SK-N-MC (cell line): Measurements from ENCODE around the gene CHST3.

ENCODE experiments used
- DNase-seq: peaks from one replicate; pipeline ENCODE4 v3.0.0-alpha.2; 2011; ENCODE audit warnings: low read depth, low spot score
- H3K27ac ChIP-seq: fragments of 200-600 bp; sonication (generic); 2 replicates; pipeline ENCODE4 v1.5.1; 2016; ENCODE audit warnings: mixed run types
- H3K36me3 ChIP-seq: fragments of 200-600 bp; sonication (generic); 2 replicates; pipeline ENCODE4 v1.6.1; 2017; ENCODE audit warnings: antibody characterized with exemption, low read length, mixed read lengths; ENCODE audit not compliant: insufficient read depth
- H3K4me3 ChIP-seq: fragments of 200-600 bp; sonication (generic); 2 replicates; pipeline ENCODE4 v1.5.1; 2016
- H3K9ac ChIP-seq: fragments of 200-600 bp; sonication (generic); 2 replicates; pipeline ENCODE4 v1.8.0; 2017; ENCODE audit warnings: mixed run types, mixed read lengths; ENCODE audit not compliant: insufficient read length
- H3K9me3 ChIP-seq: fragments of 200-600 bp; sonication (generic); 2 replicates; pipeline ENCODE4 v1.6.1; 2017; ENCODE audit warnings: low read depth, mild to moderate bottlenecking, antibody characterized with exemption, low read length, moderate library complexity, mixed read lengths
- EZH2 ChIP-seq: fragments of 200-600 bp; sonication (generic); IDR thresholded peaks from one replicate; pipeline ENCODE4 v1.6.1; 2017; ENCODE audit warnings: antibody characterized with exemption
- FOXP2 ChIP-seq: optimal IDR thresholded peaks from 2 replicates; pipeline ENCODE3; 2011; ENCODE audit warnings: mild to moderate bottlenecking, moderate library complexity; ENCODE audit not compliant: insufficient read depth; ENCODE audit errors: extremely low read length, control extremely low read depth
- POLR2AphosphoS5 ChIP-seq: IDR thresholded peaks from 2 replicates; pipeline ENCODE4 v1.6.1; 2012; ENCODE audit warnings: mild to moderate bottlenecking, low read depth, low read length, borderline replicate concordance

The CHST3 gene

GRCh38 chr10:71999360-72000072, 35.3 kb downstream of the CHST3 start:
- TF ChIP-seq EZH2 (no peak), POLR2AphosphoS5 (no peak), FOXP2 (no peak)
- Histone ChIP-seq H3K27ac (peak overlapping the region; percentile 64; the same call in 1 of the 2 replicates), H3K36me3 (no peaks in the 10 kb centered on the region), H3K9me3 (no peaks in the 10 kb centered on the region), H3K4me3 (no peak overlapping the region; the same call in 1 of the 2 replicates), H3K9ac (no peak overlapping the region)
- no peak for DNase-seq

- Histone ChIP-seq H3K27ac (peak overlapping the region; percentile 64; the same call in 1 of the 2 replicates), H3K36me3 (no peaks in the 10 kb centered on the region), H3K4me3 (no peak overlapping the region), H3K9me3 (no peaks in the 10 kb centered on the region), H3K9ac (no peak overlapping the region)
- no peak for DNase-seq
- no peak for TF ChIP-seq FOXP2
- TF ChIP-seq POLR2AphosphoS5: no peak
- no peak for TF ChIP-seq EZH2
Observed at GRCh38 chr10:72000073-72001032, 36.2 kb downstream of the CHST3 start.

- H3K9me3 ChIP-seq: no peaks in the 10 kb centered on the region
- DNase-seq: no peak
- no peak overlapping the region for H3K27ac ChIP-seq
- no peak overlapping the region for H3K4me3 ChIP-seq
- TF ChIP-seq POLR2AphosphoS5: no peak
- no peak for TF ChIP-seq EZH2
- no peak for TF ChIP-seq FOXP2
- no peak overlapping the region for H3K9ac ChIP-seq
- no peaks in the 10 kb centered on the region for H3K36me3 ChIP-seq
Observed at GRCh38 chr10:72001033-72001395, 36.8 kb downstream of the CHST3 start.

- no peak for DNase-seq
- H3K4me3 ChIP-seq: no peak overlapping the region
- TF ChIP-seq EZH2: no peak
- no peak for TF ChIP-seq FOXP2
- no peak for TF ChIP-seq POLR2AphosphoS5
- H3K27ac ChIP-seq: no peak overlapping the region
- H3K9ac ChIP-seq: no peak overlapping the region
- H3K36me3 ChIP-seq: no peaks in the 10 kb centered on the region; the same call in 1 of the 2 replicates
- no peaks in the 10 kb centered on the region for H3K9me3 ChIP-seq
Observed at GRCh38 chr10:72002354-72003295, 38.4 kb downstream of the CHST3 start.

- no peak overlapping the region for H3K9ac ChIP-seq
- no peaks in the 10 kb centered on the region for H3K9me3 ChIP-seq
- H3K36me3 ChIP-seq: no peaks in the 10 kb centered on the region; the same call in 1 of the 2 replicates
- TF ChIP-seq EZH2 (no peak), FOXP2 (no peak), POLR2AphosphoS5 (no peak)
- no peak for DNase-seq
- H3K27ac ChIP-seq: no peak overlapping the region
- H3K4me3 ChIP-seq: no peak overlapping the region
Observed at GRCh38 chr10:72006026-72006425, 41.8 kb downstream of the CHST3 start.

GRCh38 chr10:72007246-72007892, 43.2 kb downstream of the CHST3 start:
- H3K36me3 ChIP-seq: no peaks in the 10 kb centered on the region; the same call in 1 of the 2 replicates
- H3K27ac ChIP-seq: no peak overlapping the region
- no peak for DNase-seq
- TF ChIP-seq POLR2AphosphoS5: no peak
- no peak for TF ChIP-seq FOXP2
- no peak for TF ChIP-seq EZH2
- H3K9ac ChIP-seq: no peak overlapping the region
- no peak overlapping the region for H3K4me3 ChIP-seq
- H3K9me3 ChIP-seq: no peaks in the 10 kb centered on the region

GRCh38 chr10:72008096-72008981, 44.1 kb downstream of the CHST3 start:
- TF ChIP-seq FOXP2: no peak
- TF ChIP-seq POLR2AphosphoS5: no peak
- TF ChIP-seq EZH2: no peak
- Histone ChIP-seq H3K9ac (no peak overlapping the region), H3K27ac (peak overlapping the region; percentile 92), H3K4me3 (no peak overlapping the region), H3K36me3 (no peaks in the 10 kb centered on the region; the same call in 1 of the 2 replicates), H3K9me3 (no peaks in the 10 kb centered on the region)
- no peak for DNase-seq
